ENCODE measurements around the gene MAP10. TPM values are rescaled to one million over a fixed set of nuclear protein-coding genes. Genes with fewer than 3 reads are reported as not detected.

MAP10 gene
- total RNA-seq, 2 experiments from 2014 or later: 0.99 to 1.2 TPM

DNA sequence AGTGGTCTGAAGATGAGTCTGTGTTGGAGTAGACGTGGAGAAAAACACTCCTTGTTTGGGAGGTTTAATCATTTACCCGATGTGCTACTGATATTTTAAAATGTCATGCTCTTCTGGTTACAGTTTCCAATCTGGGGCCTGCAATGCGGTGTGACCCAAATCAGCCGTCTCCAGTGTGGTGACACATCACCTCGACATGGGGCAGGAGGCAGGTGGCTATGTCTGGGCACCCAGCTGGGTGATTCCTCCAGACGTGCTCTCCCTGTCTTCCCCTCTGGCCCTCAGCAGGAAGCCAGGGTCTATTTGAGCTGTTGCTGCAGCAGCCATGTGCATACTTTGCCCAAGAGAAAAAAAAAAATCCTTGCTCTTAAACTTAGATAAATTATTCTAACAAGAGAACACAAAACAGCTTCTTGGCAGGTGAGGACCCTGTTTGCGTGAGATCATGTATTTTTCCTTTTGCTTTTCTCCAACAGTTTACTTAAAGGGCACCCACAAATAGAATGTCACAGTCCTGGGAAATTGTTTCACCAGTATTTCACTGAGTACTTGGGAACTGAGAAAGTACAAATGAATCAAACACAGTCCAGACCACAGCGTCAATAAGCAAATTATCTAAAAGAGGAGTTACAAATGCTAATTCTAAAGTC is 38.9 kb upstream of the MAP10 start:
- intact Hi-C loops (cut with DNase I, micrococcal nuclease): no loop called here
- H3K27me3 ChIP-seq (ENCODE audit: control insufficient read depth in 1 of 2, insufficient read depth in 2 of 2, low read length in 2 of 2): no peaks in the 10 kb centered on the region
- peaks cover 2% of the 10 kb centered on the region for H3K9me3 Mint-ChIP-seq
- H3K9me3 ChIP-seq (ENCODE audit: control insufficient read depth in 1 of 2, insufficient read depth in 1 of 2, low read length in 2 of 2): no peaks in the 10 kb centered on the region
- H3K36me3 Mint-ChIP-seq (ENCODE audit: low read depth): no peaks in the 10 kb centered on the region
- no peaks in the 10 kb centered on the region for H3K4me1 ChIP-seq (ENCODE audit: insufficient read depth, low read length)
- no peak for DNase-seq
- peaks cover 6% of the 10 kb centered on the region for H3K27me3 Mint-ChIP-seq
- H3K27ac Mint-ChIP-seq: no peak overlapping the region
- no peak overlapping the region for H3K4me3 Mint-ChIP-seq
- H3K4me1 Mint-ChIP-seq (ENCODE audit: low read depth): no peaks in the 10 kb centered on the region
- H3K4me3 ChIP-seq (ENCODE audit: low read length): no peak overlapping the region
- no peak for ATAC-seq (ENCODE audit: poor library complexity)
- CTCF ChIA-PET: no interaction called here
- H3K36me3 ChIP-seq (ENCODE audit: insufficient read depth, low read length): no peaks in the 10 kb centered on the region
- POLR2A ChIA-PET: no interaction called here
- TF ChIP-seq, protein P1, sequence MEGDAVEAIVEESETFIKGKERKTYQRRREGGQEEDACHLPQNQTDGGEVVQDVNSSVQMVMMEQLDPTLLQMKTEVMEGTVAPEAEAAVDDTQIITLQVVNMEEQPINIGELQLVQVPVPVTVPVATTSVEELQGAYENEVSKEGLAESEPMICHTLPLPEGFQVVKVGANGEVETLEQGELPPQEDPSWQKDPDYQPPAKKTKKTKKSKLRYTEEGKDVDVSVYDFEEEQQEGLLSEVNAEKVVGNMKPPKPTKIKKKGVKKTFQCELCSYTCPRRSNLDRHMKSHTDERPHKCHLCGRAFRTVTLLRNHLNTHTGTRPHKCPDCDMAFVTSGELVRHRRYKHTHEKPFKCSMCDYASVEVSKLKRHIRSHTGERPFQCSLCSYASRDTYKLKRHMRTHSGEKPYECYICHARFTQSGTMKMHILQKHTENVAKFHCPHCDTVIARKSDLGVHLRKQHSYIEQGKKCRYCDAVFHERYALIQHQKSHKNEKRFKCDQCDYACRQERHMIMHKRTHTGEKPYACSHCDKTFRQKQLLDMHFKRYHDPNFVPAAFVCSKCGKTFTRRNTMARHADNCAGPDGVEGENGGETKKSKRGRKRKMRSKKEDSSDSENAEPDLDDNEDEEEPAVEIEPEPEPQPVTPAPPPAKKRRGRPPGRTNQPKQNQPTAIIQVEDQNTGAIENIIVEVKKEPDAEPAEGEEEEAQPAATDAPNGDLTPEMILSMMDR (IDR thresholded peaks at IDR 0.05): no peak
- no peak overlapping the region for H3K27ac ChIP-seq (ENCODE audit: low read depth in 1 of 2, low read length in 2 of 2)

DNA sequence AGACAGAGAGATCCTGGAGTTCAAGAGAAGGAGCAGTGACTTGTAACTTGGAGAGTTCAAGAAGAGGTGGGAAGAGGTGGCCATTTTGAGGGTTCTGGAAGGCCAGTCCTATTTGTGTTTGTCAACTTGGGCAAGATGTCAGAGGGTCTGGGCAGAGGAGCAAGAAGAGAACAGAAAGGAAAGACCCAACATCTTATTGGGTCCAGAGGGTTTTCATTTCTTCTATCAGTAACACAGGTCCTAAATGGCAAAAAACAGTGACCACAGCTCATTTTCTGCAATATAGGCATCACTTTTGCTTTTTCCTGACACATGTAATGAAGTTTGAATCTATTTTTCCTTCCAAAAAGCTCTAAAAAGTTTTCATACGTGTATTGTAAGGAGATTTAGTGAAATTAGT is 38.3 kb upstream of the MAP10 start:
- Mint-ChIP-seq H3K4me1 (ENCODE audit: low read depth) (no peaks in the 10 kb centered on the region), H3K36me3 (ENCODE audit: low read depth) (no peaks in the 10 kb centered on the region), H3K27ac (no peak overlapping the region), H3K4me3 (no peak overlapping the region), H3K27me3 (peaks cover 6% of the 10 kb centered on the region), H3K9me3 (peaks cover 2% of the 10 kb centered on the region)
- TF ChIP-seq, protein P1 (IDR thresholded peaks at IDR 0.05): no peak
- ChIA-PET POLR2A (no interaction called here), CTCF (no interaction called here)
- no peaks in the 10 kb centered on the region for H3K9me3 ChIP-seq (ENCODE audit: control insufficient read depth in 1 of 2, insufficient read depth in 1 of 2, low read length in 2 of 2)
- no peak for ATAC-seq (ENCODE audit: poor library complexity)
- no peak for DNase-seq
- H3K4me3 ChIP-seq (ENCODE audit: low read length): no peak overlapping the region
- intact Hi-C loops (cut with DNase I, micrococcal nuclease): no loop called here
- H3K27ac ChIP-seq (ENCODE audit: low read depth in 1 of 2, low read length in 2 of 2): no peak overlapping the region
- no peaks in the 10 kb centered on the region for H3K4me1 ChIP-seq (ENCODE audit: insufficient read depth, low read length)
- H3K36me3 ChIP-seq (ENCODE audit: insufficient read depth, low read length): no peaks in the 10 kb centered on the region
- no peaks in the 10 kb centered on the region for H3K27me3 ChIP-seq (ENCODE audit: control insufficient read depth in 1 of 2, insufficient read depth in 2 of 2, low read length in 2 of 2)

DNA sequence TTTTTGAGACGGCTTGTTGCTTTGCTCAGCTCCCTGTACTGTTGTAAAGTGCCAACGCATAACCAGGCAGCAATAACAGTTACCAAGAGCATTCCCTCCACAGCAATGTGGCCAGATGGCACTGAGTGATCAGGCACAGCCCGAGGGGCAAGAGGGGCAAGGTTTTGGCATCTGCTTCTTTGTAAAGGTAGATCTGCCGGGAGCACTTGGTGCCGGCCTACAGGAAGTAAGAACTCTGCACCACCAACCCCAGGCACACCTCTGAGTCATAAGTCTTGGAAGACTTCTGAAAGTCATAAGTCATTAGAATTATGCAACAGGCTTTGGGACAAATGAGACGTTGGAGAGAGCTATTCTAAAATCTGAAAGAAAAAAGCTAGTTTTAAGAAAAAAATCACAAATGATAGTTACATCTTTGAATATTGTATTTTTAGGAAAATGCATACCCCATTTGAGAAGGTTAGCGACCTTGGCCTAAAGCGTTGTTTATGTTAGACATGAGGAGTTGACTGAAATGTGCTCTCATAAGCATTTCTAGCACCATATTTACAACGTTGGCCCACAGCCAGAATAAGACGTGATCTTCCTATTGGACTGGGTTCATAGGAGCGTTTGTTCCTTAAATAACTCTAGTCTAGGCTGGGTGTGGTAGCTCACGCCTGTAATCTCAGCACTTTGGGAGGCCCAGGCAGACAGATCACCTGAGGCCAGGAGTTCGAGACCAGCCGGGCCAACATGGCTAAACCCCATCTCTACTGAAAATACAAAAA is 37.7 kb upstream of the MAP10 start:
- ATAC-seq (ENCODE audit: poor library complexity) (no peak), DNase-seq (peak in 2 of 14 experiments; percentile 33 to 48)
- Mint-ChIP-seq H3K4me3 (no peak overlapping the region), H3K27me3 (peaks cover 6% of the 10 kb centered on the region), H3K36me3 (ENCODE audit: low read depth) (no peaks in the 10 kb centered on the region), H3K27ac (no peak overlapping the region), H3K9me3 (peaks cover 2% of the 10 kb centered on the region), H3K4me1 (ENCODE audit: low read depth) (no peaks in the 10 kb centered on the region)
- ChIA-PET POLR2A (no interaction called here), CTCF (no interaction called here)
- Histone ChIP-seq H3K9me3 (ENCODE audit: control insufficient read depth in 1 of 2, insufficient read depth in 1 of 2, low read length in 2 of 2) (no peaks in the 10 kb centered on the region), H3K4me1 (ENCODE audit: insufficient read depth, low read length) (no peaks in the 10 kb centered on the region), H3K4me3 (ENCODE audit: low read length) (no peak overlapping the region), H3K27ac (ENCODE audit: low read depth in 1 of 2, low read length in 2 of 2) (no peak overlapping the region), H3K27me3 (ENCODE audit: control insufficient read depth in 1 of 2, insufficient read depth in 2 of 2, low read length in 2 of 2) (no peaks in the 10 kb centered on the region), H3K36me3 (ENCODE audit: insufficient read depth, low read length) (no peaks in the 10 kb centered on the region)
- intact Hi-C loops (cut with DNase I, micrococcal nuclease): no loop called here
- TF ChIP-seq, protein P1 (IDR thresholded peaks at IDR 0.05): no peak
